Ureter (tissue), 1 donor: ENCODE measurements around the gene DKK3. TPM values are rescaled to one million over a fixed set of nuclear protein-coding genes. Genes with fewer than 3 reads are reported as not detected.

ENCODE experiments used
- DNase-seq: peaks from one replicate; pipeline ENCODE4 v3.0.0-alpha.2; 2020; ENCODE audit warnings: low spot score
- total RNA-seq: library from RNA; stranded (reverse); gene quantifications from one replicate; pipeline ENCODE4 v1.2.4, GENCODE V29; 2023
- donor health status: DM: yes; HTN: yes; CAD: no.

DKK3 gene
- total RNA-seq, 1 donor from 2014 or later: 74.6 TPM

DNA sequence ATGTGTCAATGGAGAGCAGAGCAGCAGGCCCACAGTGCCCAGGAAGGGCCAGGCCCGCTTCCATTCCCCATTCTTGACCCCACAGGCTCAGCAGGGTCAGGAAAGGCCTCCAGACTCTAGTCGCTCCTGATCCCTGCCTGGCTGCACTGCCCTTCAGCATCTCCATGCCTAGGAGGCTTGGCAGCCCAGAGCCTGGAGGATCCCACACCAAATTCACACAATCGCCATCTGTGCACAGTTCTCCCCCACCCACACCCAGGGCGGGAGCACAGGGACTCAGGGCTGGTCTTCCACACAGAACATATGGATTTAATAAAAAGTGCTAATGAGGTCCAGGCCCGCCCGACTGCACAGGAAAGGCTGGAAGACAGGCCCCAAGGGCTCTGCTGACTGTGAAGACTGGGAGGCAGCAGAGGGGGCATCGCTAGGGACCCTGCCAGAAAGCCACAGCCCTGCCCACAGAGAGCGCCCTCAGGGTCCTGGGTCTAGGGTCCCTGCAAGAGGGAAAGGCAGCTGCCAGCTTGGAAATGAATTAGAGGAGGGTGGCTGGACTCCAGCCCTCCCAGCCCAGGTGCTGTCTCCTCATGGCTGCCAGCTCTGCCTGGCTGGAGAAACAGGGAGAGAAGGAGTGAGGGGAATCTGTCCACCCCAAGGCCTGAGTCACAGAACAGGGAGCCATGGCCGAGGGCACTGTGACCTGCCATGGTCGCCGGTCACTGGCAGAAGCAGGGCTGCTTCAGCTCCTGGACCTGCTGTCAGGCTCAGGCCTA is 39.7 kb downstream of the DKK3 start:
- no peak for DNase-seq

GRCh38 chr11:11967669-11968510 is 40.5 kb downstream of the DKK3 start:
- no peak for DNase-seq

GRCh38 chr11:11966826-11967668 is 41.4 kb downstream of the DKK3 start:
- peak; percentile 71 for DNase-seq

GRCh38 chr11:11966354-11966741 is 42.1 kb downstream of the DKK3 start:
- no peak for DNase-seq

GRCh38 chr11:11965656-11966353 is 42.6 kb downstream of the DKK3 start:
- DNase-seq: no peak

DNA sequence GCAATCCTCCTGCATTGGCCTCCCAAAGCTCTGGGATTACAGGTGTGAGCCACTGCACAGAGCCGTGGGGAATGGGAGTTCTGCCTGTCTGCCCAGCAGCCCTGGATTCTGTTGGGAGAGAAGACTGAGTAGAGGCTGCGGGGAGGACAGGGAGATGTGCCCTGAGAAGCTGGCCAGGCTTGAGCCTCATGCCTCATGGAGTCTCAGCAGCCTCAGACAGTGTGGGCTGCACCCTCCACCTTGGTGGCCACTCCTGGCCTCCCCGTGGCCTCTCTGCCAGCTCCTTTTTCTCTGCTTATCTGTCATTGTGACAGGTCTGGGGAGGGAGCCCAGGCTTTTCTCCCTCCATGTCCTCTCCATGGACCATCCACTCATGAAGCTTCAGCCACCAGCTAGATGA is 43.2 kb downstream of the DKK3 start:
- DNase-seq: no peak

- DNase-seq: no peak
Measured at GRCh38 chr11:11964774-11965150, 43.7 kb downstream of the DKK3 start.

DNA sequence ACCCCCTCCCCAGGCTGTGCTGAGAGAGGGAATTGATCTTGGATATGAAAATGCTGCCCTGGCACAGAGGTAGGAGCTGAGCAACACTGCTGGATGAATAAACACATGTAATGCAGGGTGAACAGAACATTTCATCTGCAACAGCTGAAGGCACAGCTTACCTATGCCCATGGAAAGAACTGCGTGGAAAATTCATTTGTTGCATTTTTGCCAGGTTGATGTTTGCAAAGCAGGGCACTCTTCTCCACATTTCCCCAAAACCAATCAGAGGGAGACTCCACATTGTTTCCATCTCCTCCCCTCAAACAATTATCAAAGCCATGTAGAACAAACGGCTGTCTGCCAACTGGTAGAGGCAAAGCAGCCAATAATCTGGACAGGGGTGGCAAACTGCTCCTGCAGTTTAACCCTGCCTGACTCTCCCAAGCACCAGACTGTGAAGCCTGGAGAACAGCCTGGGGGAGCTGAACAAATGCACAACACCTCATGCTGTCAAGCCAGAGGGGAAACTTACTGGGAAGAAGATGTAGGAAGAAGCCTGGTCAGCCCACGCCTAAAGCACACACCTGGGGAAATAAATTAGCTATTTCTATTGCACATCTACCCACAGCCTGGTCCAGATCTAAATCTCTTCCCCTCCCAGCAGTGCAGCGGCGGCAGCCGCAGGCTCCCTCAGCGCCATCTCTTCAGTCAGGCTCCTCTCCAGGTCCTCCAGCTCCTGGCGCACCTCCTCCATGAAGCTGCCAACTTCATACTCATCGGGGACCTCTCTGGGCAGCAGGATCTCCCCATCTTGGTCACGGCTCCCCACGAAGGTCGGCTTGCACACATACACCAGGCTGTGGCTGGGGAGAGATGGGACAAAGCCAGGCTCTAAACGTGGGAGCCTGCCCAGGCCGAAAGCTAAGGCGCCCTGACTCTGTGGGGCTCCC is 44.3 kb downstream of the DKK3 start:
- DNase-seq: no peak

- DNase-seq: no peak
Measured at GRCh38 chr11:11963067-11963466, 45.4 kb downstream of the DKK3 start.

GRCh38 chr11:11961399-11962028 is 46.9 kb downstream of the DKK3 start:
- DNase-seq: no peak

DNA sequence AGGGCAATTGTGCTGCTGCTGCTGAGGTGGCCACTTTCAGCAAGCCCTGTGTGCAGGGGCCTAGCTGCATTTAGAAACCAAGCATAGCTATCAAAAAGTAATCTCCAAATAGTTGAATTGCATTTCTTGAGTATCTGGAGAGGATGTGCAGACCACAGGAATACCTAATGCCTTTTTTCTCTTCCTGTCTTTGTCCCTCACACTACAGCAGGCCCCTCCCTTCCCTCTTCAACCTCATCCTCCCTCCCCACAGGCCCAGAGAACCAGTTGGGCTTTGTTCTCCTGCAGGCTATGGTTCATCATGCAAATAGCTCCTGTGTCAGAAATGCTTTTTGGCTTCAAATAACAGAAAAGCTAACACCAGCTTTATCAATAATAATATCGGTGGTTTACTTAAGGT is 47.7 kb downstream of the DKK3 start:
- no peak for DNase-seq

DNA sequence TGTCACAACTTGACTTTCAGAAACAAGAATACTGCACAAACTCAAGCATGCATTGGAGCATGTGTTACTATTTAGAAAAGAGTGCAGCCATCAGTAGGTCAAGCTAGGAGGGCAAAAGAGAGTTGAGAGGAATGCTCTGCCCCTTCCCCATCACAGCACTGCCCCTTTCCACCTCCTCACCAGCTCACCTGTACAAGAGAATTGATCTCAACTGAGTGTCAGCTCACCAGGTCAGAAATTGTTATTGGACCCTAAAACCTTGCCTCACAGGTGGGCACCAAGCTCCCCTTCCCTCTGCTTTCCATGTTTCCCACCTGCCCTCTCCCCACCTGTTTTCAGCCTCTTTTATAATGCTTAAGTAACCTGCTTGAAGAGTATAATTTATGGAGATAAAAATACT is 48.8 kb downstream of the DKK3 start:
- no peak for DNase-seq

DNA sequence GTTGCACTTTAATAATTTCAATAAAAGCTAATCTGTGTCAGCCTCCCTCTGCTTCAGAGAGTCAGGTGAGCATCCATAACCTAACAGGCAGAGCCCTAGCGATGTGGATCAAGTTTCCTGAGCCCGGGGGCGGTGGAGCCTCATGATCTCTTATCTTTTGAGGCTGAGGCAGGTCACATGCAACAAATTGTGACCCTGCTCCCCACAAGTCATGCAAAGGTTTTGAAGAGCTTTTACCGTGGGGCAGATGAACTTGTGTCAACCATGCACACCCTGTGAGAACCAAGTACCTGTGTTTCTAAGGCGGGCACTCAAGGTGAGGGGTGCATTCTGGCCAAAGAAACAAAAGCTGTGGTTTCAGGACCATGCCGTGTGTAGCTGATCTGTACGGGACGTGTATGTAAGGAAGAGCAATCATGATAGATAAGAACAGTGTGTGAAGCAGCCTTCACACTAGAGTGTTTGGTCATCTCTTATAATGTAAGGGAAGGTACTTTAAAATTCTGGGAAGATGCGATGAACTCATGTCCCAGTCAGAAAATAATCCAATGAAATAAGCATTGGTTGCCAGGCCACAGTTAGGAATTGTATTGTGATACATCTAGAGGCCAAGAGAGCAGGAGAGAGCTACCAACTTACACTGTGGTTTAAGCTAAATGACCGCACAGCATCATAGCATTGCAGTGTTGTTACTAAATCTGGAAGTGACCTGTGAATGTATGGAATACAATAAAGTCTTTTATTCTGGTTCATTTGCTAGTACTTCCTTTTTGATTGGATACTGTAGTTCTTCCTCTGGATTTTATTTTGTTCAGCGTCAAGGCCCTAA is 49.8 kb downstream of the DKK3 start:
- DNase-seq: no peak

DNA sequence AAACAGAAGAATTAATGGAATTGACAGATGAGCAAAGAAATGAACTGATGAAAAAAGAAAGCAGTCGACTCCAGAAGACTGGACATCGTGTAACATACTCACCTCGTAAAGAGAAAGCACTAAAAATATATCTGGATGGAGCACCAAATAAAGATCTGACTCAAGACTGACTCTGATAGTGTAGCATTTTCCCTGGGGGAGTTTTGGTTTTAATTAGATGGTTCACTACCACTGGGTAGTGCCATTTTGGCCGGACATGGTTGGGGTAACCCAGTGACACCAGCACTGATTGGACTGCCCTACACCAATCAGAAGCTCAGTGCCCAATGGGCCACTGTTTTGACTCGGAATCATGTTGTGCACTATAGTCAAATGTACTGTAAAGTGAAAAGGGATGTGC is 52.4 kb downstream of the DKK3 start:
- DNase-seq: no peak

- DNase-seq: no peak
Measured at GRCh38 chr11:11952036-11952435, 56.4 kb downstream of the DKK3 start.

DNA sequence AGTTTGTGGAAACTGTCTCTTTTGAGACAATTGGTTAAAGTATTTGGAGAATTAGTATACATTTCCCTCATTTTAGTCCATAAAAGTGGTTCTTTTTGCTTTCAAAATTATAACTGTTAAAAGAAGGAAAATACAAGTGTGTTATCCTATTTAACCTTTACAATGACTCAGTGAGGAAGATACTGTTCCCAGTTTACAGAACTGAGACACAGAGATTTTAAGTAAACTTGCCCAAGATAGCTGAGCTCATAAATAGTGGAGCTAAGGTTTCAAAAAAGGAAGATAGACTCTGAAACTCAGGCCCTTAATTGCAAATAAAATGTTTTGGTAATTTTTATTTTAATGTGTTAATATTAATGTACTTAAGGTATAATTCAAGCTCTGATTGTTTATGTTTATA is 58.9 kb downstream of the DKK3 start:
- no peak for DNase-seq

DNA sequence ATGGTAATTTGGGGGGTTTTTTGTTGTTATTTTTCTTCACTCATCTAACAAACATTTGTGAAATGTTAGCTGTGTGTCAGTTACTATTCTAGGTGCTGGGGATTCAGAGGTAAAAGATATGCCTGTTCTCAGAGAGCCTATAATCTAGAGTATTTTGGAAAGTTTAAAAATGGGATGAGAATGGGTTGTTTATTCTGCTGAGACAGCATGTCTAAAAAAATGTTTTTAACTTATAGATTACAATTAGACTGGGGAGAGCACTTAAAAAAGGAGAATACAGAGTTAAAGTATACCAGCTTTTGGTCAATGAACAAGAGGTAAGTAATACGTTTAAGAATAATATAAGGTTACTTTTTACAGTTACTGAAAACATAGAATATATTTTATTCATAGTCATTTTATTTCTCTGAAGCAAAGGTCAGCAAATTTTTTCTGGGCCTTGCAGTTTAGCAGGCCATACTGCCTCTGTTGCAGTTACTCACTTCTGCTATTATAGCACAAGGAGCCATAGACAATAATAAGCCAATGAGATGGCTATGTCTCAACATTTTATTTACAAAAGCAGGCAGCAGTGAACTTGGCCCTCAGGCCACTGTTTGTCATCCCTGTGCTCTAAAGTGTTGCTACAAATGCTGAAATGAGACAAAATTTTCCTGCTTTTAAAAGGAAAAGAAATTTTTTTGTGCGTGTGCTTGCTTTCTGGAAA is 60.0 kb downstream of the DKK3 start:
- no peak for DNase-seq

GRCh38 chr11:11947825-11948224 is 60.6 kb downstream of the DKK3 start:
- DNase-seq: no peak

DNA sequence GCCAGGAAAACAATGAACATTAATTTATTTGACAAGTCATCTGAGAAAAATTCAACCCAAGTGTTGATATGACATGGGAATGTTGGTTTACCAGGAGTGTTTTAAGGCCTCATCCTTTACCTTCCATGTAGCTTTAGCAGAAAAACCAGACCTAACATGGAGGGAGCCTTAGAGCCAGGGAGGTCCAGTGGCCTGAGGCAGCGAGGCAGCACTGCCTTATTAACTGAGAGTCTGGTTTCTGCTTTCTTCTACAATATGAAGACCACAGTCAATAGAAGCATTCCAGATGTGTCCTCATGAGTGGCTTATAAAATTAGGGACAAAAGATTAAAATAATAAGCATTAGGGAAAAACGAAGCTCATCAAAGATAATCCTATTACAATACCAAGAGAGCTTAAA is 61.5 kb downstream of the DKK3 start:
- no peak for DNase-seq
